Left renal cortex interstitium (tissue), 4 donors: ENCODE measurements around the gene MIOS. TPM values are rescaled to one million over a fixed set of nuclear protein-coding genes. Genes with fewer than 3 reads are reported as not detected.

ENCODE experiments used
- DNase-seq, 4 donors: peaks; one replicate each; pipeline ENCODE4 v3.0.0-alpha.2; 2013; ENCODE audit warnings: low read depth in 4 of 4, low spot score in 2 of 4, missing footprints in 1 of 4
- polyA plus RNA-seq, 4 donors: library from polyadenylated mRNA; unstranded; fragments of 120-200 nt; gene quantifications; one replicate each; pipeline ENCODE4 v1.2.1, GENCODE V29; 2013; ENCODE audit not compliant: insufficient read length in 4 of 4

Gene MIOS
- 10 to 100 TPM; 44.0 to 49.0 (median 47.8) TPM for polyA plus RNA-seq

GRCh38 chr7:7566651-7567611 lies at the start of gene MIOS:
MIOS (plus strand) TSS chr7:7566884; CDS start chr7:7572476, 5,592 bp downstream.
- peak; percentile 52 to 71 (median 69) for DNase-seq

GRCh38 chr7:7517754-7518153 lies 48.9 kb upstream of the MIOS start:
- DNase-seq, result no peak

GRCh38 chr7:7519056-7519455 lies 47.6 kb upstream of the MIOS start:
- DNase-seq, result no peak

- DNase-seq, result no peak
Observed at GRCh38 chr7:7519528-7519927, 47.2 kb upstream of the MIOS start.

GRCh38 chr7:7521259-7521658 lies 45.4 kb upstream of the MIOS start:
- no peak for DNase-seq

- DNase-seq, result no peak
Observed at GRCh38 chr7:7522421-7522820, 44.3 kb upstream of the MIOS start.

- DNase-seq, result no peak
Observed at GRCh38 chr7:7524121-7524520, 42.6 kb upstream of the MIOS start.

- DNase-seq, result no peak
Observed at GRCh38 chr7:7526006-7526405, 40.7 kb upstream of the MIOS start.

- DNase-seq, result no peak
Observed at GRCh38 chr7:7527047-7527446, 39.6 kb upstream of the MIOS start.

GRCh38 chr7:7529328-7529727 lies 37.4 kb upstream of the MIOS start:
- DNase-seq, result no peak

- no peak for DNase-seq
Observed at GRCh38 chr7:7533831-7534430, 32.8 kb upstream of the MIOS start.

GRCh38 chr7:7535691-7536090 lies 31.0 kb upstream of the MIOS start, which contains the start of gene COL28A1:
COL28A1 (minus strand) TSS chr7:7535873; CDS start chr7:7532875, 2,998 bp downstream.
- no peak for DNase-seq

- DNase-seq, result no peak
Observed at GRCh38 chr7:7536396-7537019, 30.2 kb upstream of the MIOS start.

- DNase-seq, result no peak
Observed at GRCh38 chr7:7537711-7538110, 29.0 kb upstream of the MIOS start.

- no peak for DNase-seq
Observed at GRCh38 chr7:7539152-7539551, 27.5 kb upstream of the MIOS start.

- DNase-seq, result no peak
Observed at GRCh38 chr7:7539711-7540110, 27.0 kb upstream of the MIOS start.

- no peak for DNase-seq
Observed at GRCh38 chr7:7542251-7542835, 24.3 kb upstream of the MIOS start.

- no peak for DNase-seq
Observed at GRCh38 chr7:7548407-7548806, 18.3 kb upstream of the MIOS start.

GRCh38 chr7:7550663-7551062 lies 16.0 kb upstream of the MIOS start:
- no peak for DNase-seq

GRCh38 chr7:7552199-7552598 lies 14.5 kb upstream of the MIOS start:
- no peak for DNase-seq

GRCh38 chr7:7553386-7553785 lies 13.3 kb upstream of the MIOS start:
- DNase-seq, result no peak
